Kidney epithelial cell (primary cell): ENCODE results near the gene ANKRD40CL. TPM values are rescaled to one million over a fixed set of nuclear protein-coding genes. Genes with fewer than 3 reads are reported as not detected.
"Not testable (repeated sequence)": the region's sequence is repeated elsewhere in the genome, so short reads cannot be mapped to it uniquely, and the experiment has no call there.

ENCODE experiments used
- DNase-seq: peaks from one replicate; pipeline ENCODE4 v3.0.0-alpha.2; 2010; ENCODE audit warnings: low read depth
- H3K27me3 ChIP-seq: 2 replicates; pipeline ENCODE4 v1.6.0; 2011; ENCODE audit warnings: low read length; ENCODE audit not compliant: control insufficient read depth, insufficient read depth
- H3K36me3 ChIP-seq: 2 replicates; pipeline ENCODE4 v1.5.1; 2011; ENCODE audit warnings: low read length; ENCODE audit not compliant: control insufficient read depth, insufficient read depth
- H3K4me3 ChIP-seq: 2 replicates; pipeline ENCODE4 v1.5.1; 2011; ENCODE audit warnings: low read depth, mild to moderate bottlenecking, control low read depth, low read length
- total RNA-seq: library from RNA; depleted of rRNA; stranded (reverse); fragments of >200 nt; gene quantifications from 2 replicates; pipeline ENCODE4 v1.2.3, GENCODE V29; 2015
- TF ChIP-seq, protein P1 (sequence below): IDR thresholded peaks from 2 replicates; pipeline ENCODE4 v1.5.1; 2011; ENCODE audit warnings: mild to moderate bottlenecking, moderate library complexity, low read length, control low read depth, inconsistent platforms; ENCODE audit not compliant: insufficient read depth, poor library complexity, severe bottlenecking

Gene ANKRD40CL
- total RNA-seq, 1 donor from 2014 or later = not detected

- no peak for DNase-seq
- peaks cover 2% of the 10 kb centered on the region for H3K27me3 ChIP-seq
- no peak overlapping the region for H3K4me3 ChIP-seq
- TF ChIP-seq, protein P1, sequence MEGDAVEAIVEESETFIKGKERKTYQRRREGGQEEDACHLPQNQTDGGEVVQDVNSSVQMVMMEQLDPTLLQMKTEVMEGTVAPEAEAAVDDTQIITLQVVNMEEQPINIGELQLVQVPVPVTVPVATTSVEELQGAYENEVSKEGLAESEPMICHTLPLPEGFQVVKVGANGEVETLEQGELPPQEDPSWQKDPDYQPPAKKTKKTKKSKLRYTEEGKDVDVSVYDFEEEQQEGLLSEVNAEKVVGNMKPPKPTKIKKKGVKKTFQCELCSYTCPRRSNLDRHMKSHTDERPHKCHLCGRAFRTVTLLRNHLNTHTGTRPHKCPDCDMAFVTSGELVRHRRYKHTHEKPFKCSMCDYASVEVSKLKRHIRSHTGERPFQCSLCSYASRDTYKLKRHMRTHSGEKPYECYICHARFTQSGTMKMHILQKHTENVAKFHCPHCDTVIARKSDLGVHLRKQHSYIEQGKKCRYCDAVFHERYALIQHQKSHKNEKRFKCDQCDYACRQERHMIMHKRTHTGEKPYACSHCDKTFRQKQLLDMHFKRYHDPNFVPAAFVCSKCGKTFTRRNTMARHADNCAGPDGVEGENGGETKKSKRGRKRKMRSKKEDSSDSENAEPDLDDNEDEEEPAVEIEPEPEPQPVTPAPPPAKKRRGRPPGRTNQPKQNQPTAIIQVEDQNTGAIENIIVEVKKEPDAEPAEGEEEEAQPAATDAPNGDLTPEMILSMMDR = no peak
- H3K36me3 ChIP-seq = no peaks in the 10 kb centered on the region
These were observed 40.4 kb upstream of the ANKRD40CL start for GRCh38 chr17:50807675-50808074.

- Histone ChIP-seq H3K36me3 (no peaks in the 10 kb centered on the region), H3K4me3 (no peak overlapping the region), H3K27me3 (no peaks in the 10 kb centered on the region)
- TF ChIP-seq, protein P1 = no peak
- DNase-seq = no peak
These were observed 39.7 kb upstream of the ANKRD40CL start for GRCh38 chr17:50807009-50807408.

GRCh38 chr17:50806141-50806643 lies 38.9 kb upstream of the ANKRD40CL start:
- H3K27me3 ChIP-seq = no peaks in the 10 kb centered on the region
- H3K4me3 ChIP-seq = no peak overlapping the region
- TF ChIP-seq, protein P1 = no peak
- DNase-seq = no peak
- no peaks in the 10 kb centered on the region for H3K36me3 ChIP-seq

DNA sequence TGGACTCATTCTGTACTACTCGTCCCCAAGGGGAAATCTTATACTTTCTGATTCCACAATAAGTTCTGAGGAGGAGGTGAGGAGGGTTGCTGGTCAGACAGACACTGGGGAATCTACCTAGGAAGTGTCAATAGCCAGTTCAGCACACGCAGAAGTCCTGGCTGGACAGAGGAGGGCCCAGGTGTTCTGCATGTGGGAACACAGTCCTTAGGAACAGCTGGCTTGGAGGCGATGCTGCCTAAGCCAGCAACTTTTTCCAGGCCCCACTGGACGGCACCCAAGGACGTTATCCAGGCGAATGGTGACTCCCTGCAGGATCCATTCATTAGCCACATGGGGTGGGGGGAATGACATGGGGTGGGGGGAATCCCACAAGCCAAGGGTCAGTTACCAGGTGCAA lies 38.2 kb upstream of the ANKRD40CL start:
- no peaks in the 10 kb centered on the region for H3K27me3 ChIP-seq
- no peak overlapping the region for H3K4me3 ChIP-seq
- DNase-seq = no peak

DNA sequence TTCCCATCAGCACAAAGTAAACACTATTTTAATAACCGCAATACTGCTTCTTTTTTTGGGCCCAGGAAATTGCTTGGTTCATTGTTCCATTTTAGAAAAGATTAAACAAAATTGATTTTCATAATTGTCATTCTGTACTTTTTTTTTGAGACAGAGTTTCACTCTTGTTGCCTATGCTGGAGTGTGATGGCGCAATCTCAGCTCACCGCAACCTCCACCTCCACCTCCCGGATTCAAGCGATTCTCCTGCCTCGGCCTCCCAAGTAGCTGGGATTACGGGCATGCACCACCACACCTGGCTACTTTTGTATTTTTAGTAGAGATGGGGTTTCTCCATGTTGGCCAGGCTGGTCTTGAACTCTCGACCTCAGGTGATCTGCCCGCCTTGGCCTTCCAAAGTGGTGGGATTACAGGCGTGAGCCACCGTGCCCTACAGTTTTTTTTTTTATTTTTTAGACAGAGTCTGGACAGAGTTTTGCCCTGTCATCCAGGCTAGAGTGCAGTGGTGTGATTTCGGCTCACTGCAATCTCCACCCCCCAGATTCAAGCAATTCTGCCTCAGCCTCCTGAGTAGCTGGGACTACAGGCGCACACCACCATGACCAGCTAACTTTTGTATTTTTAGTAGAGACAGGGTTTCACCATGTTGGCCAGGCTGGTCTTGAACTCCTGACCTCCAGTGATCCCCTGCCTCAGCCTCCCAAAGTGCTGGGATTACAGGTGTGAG lies 37.6 kb upstream of the ANKRD40CL start:
- DNase-seq, H3K36me3 ChIP-seq, H3K27me3 ChIP-seq, H3K4me3 ChIP-seq: not testable (repeated sequence)

More for the DNA sequence above, 38.2 kb upstream of the ANKRD40CL start:
- TF ChIP-seq, protein P1 = no peak
- no peaks in the 10 kb centered on the region for H3K36me3 ChIP-seq

GRCh38 chr17:50803676-50804075 lies 36.4 kb upstream of the ANKRD40CL start:
- Histone ChIP-seq H3K36me3 (no peaks in the 10 kb centered on the region), H3K27me3 (no peaks in the 10 kb centered on the region), H3K4me3 (no peak overlapping the region)
- no peak for DNase-seq
- TF ChIP-seq, protein P1 = no peak
